HG02798 (cell line): ENCODE results near the gene NUP85.
"Not testable (repeated sequence)": the region's sequence is repeated elsewhere in the genome, so short reads cannot be mapped to it uniquely, and the experiment has no call there.

ENCODE experiments used
- ATAC-seq: cut with Tn5 transposase; IDR thresholded peaks from one replicate; pipeline ENCODE4 v1.9.1; 2021; ENCODE audit warnings: mild to moderate bottlenecking; ENCODE audit not compliant: unreplicated experiment, poor library complexity

NUP85 gene, protein sequence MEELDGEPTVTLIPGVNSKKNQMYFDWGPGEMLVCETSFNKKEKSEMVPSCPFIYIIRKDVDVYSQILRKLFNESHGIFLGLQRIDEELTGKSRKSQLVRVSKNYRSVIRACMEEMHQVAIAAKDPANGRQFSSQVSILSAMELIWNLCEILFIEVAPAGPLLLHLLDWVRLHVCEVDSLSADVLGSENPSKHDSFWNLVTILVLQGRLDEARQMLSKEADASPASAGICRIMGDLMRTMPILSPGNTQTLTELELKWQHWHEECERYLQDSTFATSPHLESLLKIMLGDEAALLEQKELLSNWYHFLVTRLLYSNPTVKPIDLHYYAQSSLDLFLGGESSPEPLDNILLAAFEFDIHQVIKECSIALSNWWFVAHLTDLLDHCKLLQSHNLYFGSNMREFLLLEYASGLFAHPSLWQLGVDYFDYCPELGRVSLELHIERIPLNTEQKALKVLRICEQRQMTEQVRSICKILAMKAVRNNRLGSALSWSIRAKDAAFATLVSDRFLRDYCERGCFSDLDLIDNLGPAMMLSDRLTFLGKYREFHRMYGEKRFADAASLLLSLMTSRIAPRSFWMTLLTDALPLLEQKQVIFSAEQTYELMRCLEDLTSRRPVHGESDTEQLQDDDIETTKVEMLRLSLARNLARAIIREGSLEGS

DNA sequence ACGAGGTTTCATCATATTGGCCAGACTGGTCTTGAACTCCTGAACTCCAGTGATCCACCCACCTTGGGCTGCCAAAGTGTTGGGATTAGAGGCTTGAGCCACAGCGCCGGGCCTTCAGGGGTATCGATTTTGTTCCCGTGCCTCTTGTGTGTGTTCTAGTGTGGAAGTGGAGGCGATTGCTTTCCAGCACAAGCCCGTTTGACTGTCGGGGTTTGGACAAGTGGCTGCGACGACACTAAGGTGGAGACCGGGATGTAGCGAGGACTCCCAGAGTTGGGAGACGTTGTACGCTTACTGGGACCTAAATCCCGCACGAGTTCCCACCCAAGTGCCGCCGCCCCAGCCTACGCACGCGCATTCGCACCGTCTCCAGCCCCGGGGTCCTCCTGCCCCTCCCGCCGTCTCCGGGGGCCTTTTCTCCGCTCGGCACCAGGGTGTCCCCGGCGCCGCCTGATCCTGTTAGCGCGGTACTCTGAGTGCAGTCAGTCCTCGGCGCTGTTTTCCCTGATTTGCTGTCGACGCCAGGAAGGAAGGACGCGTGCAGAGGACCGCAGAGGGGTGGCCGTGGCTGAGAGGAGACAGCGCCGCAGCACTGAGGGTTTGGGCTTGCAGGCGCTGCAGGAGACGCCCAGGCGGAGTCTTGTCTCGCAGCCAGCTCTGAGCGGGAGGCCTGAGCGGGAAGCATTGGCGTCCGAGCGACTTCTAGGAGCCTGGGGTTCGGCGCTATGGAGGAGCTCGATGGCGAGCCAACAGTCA lies at the start of gene NUP85:
Gene NUP85 (plus strand): TSS at position 643 of the 756 bp plus-strand sequence. CDS start 83 bp downstream, at position 726.
- peak; percentile 74 for ATAC-seq

DNA sequence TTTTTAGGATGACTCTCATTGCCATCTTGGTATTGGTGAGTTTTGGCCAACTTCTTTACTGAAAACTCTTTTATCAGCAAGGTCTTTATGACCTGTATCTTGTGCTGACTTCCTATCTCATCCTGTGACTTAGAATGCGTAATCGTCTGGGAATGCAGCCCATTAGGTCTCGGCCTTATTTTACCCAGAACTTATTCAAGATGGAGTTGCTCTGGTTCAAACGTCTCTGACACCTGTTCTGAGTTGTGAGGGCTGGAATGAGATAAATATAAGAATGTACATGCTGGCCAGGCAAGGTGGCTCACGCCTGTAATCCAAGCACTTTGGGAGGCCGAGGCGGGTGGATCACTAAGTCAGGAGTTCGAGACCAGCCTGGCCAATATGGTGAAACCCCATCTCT lies 47.0 kb upstream of the NUP85 start:
- not testable (repeated sequence) for ATAC-seq

DNA sequence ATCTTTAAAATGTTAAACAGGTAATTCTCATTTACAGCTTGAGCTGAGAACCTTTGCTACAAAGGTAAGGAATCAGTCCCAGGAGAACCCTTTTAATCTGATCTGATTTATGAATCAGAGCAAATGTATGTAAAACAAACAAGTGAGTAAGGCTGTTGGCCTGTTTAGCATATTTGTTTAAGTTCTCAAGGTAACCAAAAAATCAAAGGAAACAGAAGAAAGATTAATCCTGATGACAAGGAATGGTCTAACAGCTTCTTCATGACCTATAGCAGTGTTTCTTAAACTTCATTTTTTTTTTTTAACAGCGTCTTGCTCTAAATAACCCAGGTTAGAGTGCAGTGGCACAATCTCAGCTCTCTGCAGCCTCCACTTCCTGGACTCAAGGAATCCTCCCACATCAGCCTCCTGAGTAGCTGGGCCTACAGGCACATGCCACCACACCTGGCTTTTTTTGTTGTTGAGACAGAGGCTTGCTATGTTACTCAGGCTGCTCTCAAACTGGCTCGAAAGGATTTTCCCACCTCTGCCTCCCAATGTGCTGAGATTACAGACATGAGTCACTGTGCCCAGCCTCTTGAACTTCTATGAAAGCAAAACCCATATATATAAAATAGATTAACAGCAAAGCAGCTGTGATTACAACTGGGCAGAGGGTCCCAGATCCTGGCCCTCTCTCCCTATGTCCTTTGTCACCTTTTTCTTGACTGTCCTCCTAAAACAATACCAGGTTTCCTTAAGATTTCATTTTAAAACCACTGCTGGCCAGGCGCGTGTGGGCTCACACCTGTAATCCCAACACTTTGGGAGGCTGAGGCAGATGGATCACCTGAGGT lies 46.1 kb upstream of the NUP85 start:
- no peak for ATAC-seq

DNA sequence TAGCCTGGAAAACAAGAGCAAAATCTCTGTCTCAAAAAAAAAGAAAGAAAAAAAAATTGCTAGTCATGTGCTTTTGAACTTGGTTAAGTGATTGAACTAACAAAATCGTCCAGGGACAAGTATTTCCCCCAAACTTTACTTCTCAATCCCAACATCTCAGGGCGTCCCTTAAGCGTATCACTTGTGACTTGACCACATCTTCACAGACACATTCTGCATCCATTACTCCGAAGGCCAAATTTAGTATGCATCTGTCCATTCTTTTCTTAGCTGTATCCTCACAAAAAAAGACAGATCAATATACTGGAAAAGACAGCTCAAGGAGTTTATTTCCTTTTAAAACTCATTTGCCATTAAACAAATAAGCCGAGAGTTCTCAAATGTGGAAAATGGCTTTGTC lies 45.3 kb upstream of the NUP85 start:
- ATAC-seq, result no peak

DNA sequence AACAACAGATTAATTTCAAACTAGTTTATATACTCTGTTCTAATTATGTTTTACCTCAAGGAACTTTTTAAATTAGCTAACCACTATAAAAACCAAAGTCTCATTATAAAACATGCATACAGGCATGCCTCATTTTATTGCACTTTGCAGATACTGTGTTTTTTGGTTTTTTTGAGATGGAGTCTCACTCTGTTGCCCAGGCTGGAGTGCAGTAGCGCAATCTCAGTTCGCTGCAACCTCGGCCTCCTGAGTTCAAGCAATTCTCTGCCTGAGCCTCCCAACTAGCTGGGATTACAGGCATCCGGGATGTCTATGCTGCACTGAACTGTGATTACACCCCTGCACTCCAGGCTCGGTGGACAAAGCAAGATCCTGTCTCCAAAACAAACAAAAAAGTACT lies 42.4 kb upstream of the NUP85 start:
- ATAC-seq, result no peak

DNA sequence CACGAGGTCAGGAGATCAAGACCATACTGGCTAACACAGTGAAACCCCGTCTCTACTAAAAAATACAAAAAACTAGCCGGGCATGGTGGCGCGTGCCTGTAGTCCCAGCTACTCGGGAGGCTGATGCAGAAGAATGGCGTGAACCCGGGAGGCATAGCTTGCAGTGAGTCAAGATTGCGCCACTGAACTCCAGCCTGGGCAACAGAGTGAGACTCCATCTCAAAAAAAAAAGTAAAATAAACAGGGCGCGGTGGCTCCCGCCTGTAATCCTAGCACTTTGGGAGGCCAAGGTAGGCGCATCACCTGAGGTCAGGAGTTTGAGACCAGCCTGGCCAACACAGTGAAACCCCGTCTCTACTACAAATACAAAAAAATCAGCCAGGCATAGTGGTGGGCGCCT lies 40.9 kb upstream of the NUP85 start:
- not testable (repeated sequence) for ATAC-seq

DNA sequence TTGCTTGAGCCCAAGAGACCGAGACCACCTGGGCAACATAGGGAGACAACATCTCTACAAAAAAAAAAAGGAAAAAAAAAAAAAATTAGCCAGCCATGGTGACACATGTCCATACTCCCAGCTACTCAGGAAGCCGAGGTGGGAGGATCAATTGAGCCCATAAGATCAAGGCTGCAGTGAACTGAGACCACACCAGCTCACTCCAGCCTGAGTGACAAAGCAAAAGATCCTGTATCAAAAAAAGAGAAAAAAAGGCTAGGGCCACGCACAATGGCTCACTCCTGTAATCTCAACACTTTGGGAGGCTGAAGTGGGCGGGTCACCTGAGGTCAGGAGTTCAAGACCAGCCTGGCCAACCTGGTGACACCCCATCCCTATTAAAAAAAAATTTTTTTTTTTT lies 36.5 kb upstream of the NUP85 start:
- ATAC-seq, result no peak

DNA sequence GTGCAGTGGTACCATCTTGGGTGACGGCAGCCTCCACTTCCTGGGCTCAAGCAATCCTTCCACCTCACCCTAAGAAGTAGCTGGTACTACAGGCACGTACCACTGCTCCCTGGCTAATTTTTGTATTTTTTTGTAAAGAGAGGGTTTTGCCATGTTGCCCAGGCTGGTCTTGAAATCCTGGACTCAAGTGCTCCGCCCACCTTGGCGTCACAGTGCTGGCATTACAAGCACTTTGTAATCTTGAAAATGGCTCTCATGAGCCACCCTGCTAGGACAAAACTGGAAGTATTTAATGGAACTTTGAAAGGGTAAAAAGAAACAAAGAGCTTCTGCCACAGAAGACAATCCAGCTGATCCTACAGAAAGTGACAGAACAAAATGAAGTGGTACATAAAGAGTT lies 32.0 kb upstream of the NUP85 start:
- no peak for ATAC-seq

DNA sequence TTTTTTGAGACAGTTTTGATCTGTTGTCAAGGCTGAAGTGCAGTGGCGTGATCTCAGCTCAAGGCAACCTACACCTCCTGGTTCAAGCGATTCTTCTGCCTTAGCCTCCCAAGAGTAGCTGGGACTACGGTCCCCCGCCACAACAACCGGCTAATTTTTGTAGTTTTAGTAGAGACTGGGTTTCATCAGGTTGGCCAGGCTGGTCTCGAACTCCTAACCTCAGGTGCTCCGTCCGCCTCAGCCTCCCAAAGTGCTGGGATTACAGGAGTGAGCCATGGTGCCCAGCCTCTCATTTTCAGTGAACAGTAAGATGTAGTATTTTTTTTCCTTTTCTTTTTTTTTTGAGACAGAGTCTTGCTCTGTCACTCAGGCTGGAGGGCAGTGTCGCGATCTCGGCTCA lies 30.5 kb upstream of the NUP85 start:
- no peak for ATAC-seq

DNA sequence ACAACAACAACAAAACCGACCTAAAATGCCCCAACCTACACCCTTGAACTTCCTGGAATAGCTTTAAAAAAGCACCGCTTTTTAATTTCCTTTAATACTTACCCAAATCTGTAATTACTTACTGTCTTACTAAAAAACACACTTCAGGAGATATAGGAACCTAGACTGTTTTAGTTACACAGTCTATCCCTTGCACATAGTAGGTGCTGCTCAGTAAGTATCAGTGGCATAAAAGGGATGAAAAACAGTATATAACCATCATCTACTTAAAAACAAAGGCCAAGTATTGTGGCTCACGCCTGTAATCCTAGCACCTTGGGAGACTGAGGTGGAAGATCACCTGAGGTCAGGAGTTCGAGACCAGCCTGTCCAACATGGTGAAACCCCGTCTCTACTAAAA lies 28.9 kb upstream of the NUP85 start:
- ATAC-seq, result no peak

DNA sequence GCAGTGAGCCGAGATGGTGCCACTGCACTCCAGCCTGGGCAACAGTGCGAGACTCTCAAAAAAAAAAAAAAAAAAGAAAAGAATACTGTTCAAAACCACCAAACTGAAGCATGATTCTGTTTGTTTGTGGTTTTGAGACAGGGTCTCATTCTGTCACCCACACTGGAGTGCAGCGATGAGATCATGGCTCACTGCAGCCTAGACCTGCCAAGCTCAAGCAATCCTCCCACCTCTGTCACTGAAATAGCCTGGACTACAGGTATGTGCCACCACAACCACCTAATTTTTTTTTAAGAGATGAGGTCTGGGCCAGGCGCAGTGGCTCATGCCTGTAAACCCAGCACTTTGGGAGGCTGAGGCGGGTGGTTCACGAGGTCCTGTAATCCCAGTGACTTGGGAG lies 27.0 kb upstream of the NUP85 start:
- no peak for ATAC-seq

DNA sequence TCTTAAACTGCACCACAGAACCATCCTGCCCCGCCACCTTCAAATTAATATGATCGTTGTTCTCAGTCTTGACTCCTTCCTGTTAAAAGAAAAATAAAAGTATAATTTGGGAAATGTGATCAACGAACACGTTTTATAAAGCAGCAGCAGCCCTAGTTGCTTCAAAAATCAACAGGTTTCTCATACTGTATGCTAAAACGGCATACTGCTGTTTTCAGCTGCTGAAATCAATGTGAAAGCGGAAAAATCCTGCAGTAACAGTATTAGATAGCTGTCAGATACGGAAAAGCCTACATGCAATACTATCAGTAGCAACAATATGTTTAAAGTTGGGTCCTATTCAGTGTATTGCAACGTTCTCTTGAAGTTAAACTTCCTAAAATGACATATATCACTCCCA lies 24.4 kb upstream of the NUP85 start:
- no peak for ATAC-seq

DNA sequence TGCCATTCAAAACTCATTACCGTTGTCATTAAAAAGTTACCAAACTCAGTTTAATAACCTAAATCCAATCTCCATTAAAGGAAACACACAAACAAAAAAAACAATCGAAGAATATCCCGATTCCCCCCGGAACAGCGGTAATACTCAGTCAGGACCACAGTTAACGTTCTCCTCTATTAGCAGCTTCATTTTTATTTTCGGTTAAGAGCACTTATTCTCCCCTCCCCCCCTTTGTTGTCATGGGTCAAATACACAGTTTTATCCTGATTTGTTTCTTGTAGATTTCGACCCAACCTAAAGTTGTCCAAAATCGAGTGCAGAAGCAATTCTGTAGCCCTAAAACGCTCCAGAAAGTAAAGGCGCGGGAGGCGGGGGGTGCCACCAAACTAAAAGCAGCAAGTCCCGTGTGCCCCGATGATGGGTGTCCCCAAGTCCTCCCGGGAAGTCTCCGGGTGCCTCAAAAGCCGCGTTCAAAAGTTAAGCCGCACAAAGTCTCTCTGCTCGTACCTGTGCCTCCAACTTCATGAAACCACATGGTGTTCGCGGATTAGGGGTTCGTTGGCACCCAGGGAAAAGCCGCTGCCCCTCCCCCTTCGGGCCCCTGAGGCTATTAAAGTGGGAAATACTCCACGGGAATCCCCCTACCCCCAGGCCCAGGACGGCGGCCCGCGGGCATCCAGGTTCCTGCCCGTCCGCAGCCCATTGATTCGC lies 23.7 kb upstream of the NUP85 start:
- no peak for ATAC-seq

DNA sequence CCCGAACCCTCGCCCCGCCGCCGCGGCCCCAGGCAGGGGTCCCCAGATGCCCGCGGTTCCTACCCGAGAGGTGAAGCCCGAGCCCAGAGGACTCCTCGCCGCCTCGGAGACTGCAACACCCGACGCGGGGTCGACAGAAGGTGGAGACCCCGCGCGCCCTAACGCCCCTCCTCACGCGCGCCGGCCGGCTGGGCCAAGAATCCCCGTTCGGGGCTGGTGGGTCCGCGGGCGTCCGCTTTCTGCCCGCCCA lies 23.2 kb upstream of the NUP85 start:
- peak; percentile 14 for ATAC-seq

DNA sequence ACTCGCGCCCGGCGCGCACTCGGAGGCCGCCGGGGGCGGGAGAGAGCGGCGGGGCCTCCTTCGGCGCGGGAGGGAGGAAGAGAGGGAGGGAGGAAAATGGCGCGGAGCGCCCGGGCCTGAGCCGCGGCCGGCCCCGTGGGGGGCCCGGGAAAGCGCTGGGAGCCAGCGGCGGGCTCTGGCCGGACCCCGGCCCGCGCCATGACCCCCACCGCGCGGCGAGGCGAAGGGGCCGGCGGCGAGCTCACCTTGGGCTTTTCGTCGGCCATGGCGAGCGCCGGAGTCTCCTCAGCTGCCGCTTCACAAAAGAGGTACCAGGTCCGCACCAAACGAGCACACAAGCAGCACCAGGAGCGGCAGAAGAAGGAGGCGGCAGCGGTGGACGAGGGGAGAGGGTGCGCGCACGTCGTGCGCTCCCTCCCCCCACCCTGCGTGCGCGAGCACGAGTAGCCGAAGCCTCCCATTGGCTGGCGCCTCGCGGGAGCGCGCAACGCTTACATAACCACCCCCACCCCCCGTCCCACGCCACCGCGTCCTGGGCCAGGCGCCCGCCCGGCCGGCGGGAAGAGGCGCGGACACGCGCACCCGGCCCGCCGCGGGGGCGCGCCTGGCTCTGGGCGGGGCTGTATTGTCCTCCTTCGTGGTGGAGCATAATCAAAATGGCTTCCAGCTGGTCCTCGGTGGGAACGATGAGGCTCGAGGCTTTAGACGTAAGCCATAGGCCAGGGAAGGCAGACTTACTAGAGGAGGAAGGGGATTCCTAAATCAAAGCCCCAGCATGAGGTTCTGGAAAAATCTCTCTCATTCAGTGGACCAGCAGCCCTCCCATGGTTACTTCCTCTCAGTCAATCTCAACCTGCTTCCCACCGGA lies 22.7 kb upstream of the NUP85 start, which contains the start of gene SUMO2:
Gene SUMO2 (minus strand): TSS at position 391 of the 868 bp plus-strand sequence. CDS start 125 bp downstream, at position 266.
- peak; percentile 88 for ATAC-seq

DNA sequence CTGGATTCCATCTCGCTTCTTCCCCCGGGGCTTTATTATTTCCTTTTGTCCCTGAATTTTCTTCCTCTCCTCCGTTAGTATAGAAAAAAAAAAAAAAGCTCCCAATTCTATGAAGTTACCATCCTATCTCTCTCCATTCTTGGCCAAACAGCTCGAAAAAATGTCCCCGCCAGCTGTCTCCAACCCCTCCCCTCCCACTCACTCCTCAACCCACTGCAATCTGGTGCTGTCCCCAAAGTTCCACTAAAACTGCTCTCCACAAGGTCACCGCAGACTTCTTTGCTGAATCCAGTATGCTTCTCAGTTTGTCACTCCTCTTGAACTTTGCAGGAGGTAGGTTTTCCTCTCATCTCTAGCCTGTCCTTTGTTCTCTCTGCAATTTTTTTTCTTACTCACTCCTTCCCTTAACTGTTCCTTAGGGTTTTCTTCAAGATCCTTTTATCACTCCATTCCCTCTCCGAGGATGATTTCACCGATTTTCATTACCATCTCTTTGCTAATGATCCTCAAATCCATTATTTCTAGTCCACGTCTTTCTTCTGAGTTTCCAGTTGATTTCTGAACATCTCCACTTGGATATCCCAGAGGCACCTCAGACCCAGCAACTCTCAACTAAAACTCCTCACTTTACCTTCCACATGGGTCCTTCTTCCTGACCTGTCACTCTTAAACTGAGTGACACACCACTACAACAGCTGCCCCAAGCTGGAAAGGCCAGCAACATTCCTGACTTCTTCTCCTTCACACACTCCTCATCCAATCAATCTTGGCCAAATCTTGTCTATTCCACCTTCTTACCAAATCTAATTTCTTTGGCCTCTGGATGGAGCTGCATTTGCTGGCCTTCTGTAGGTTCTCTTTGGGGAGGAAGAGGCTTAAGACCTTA lies 21.2 kb upstream of the NUP85 start:
- ATAC-seq, result no peak

DNA sequence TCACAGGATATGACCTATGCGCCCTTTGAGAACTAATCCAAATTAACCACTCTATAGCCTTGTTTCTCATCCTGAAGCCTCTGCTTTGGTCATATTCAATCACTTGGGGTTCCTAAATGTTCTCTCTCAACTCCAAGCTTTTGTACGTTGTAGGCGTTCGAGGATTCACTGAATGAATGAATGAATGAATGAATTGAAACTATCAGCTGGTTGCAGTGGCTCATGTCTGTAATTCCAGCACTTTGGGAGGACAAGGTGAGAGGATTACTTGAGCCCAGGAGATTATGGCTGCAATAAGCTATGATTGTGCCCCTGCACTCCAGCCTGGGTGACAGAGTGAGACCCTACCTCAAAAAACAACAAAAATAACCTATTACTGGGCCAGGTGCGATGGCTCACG lies 16.9 kb upstream of the NUP85 start:
- ATAC-seq, result no peak

DNA sequence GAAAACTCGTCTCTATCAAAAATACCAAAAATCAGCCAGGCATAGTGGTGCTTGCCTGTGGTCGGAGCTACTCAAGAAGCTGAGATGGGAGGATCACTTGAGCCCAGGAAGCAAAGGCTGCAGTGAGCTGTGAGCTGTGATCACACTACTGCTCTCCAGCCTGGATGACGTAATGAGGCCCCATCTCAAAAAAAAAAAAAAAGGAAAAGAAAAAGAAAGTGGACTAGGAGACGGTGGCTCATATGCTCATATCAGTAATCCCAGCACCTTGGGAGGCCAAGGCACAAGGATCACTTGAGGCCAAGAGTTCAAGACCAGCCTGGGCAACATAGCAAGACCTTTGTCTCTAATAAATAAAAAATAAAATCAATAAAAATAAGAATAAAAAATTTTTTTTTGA lies 13.9 kb upstream of the NUP85 start:
- no peak for ATAC-seq
